GM12801 (cell line): Measurements from ENCODE around the gene NMBR.

Experiments
- CTCF ChIP-seq: IDR thresholded peaks from one replicate; pipeline ENCODE4 v1.5.1; 2011; ENCODE audit warnings: control low read depth; ENCODE audit not compliant: insufficient read length; ENCODE audit errors: extremely low read depth

The NMBR gene

GRCh38 chr6:142167486-142167885 lies 20.6 kb upstream of the NMBR start:
- no peak for TF ChIP-seq CTCF

GRCh38 chr6:142167071-142167470 lies 20.1 kb upstream of the NMBR start:
- TF ChIP-seq CTCF: no peak

- no peak for TF ChIP-seq CTCF
Observed at GRCh38 chr6:142165227-142165626, 18.3 kb upstream of the NMBR start.

- TF ChIP-seq CTCF: no peak
Observed at GRCh38 chr6:142162780-142163179, 15.9 kb upstream of the NMBR start.

- no peak for TF ChIP-seq CTCF
Observed at GRCh38 chr6:142155895-142156757, 9.2 kb upstream of the NMBR start.

- TF ChIP-seq CTCF: no peak
Observed at GRCh38 chr6:142155091-142155490, 8.2 kb upstream of the NMBR start.

- TF ChIP-seq CTCF: no peak
Observed at GRCh38 chr6:142154336-142154735, 7.4 kb upstream of the NMBR start.

GRCh38 chr6:142153196-142153595 lies 6.3 kb upstream of the NMBR start:
- no peak for TF ChIP-seq CTCF
